Measurements from ENCODE around the gene SLC39A13. TPM values are rescaled to one million over a fixed set of nuclear protein-coding genes. Genes with fewer than 3 reads are reported as not detected.
A peak's percentile ranks its signal among the peaks of the same experiment; 100 is the strongest.

Gene SLC39A13
- total and polyA plus RNA-seq, 2 of the 13 experiments (the other 11 are each of a cell fraction or from before 2014, with no cell fraction given) = 15.3 to 30.5 TPM

DNA sequence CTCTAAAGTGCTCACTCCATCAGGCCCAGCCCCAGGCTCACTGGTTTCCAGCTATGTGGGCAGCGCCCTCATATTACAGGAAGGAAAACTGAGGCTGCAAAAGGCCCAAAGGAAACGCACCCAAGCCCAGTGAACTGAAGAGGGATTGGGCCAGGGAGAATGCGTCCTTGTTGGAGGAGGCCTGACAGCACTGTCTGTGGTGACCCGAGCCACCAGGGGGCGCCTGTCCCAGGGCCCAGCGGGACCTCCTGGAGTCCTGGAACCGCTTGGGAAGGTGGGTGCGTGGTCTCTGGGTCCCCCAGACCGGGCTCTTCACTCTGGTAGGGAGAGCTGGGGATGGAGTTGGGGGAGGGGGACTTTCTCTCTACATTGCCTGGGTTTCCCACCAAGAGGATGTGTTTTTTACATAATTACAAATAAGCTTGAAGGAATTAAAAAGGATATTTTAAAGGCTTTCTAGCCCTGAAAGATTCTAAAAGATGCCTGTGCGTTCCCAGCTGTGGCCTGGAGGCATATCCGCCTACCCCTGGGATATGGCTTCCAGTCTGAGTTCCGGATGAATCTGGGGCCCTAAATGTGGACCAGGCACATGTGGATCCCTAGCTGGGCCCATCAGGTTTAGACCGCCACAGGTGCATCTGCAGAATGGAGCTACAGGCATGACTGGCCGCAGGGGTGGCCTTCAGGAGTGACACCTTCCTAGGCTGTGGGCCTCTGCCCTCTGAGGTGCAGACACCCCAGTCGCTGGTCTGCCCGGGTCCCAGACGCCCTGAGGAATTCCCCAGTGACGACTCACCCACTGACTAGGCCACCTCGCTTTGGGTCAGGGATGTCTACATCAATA, 34.3 kb upstream of the SLC39A13 start (continued):
- TF ChIP-seq, protein P1, sequence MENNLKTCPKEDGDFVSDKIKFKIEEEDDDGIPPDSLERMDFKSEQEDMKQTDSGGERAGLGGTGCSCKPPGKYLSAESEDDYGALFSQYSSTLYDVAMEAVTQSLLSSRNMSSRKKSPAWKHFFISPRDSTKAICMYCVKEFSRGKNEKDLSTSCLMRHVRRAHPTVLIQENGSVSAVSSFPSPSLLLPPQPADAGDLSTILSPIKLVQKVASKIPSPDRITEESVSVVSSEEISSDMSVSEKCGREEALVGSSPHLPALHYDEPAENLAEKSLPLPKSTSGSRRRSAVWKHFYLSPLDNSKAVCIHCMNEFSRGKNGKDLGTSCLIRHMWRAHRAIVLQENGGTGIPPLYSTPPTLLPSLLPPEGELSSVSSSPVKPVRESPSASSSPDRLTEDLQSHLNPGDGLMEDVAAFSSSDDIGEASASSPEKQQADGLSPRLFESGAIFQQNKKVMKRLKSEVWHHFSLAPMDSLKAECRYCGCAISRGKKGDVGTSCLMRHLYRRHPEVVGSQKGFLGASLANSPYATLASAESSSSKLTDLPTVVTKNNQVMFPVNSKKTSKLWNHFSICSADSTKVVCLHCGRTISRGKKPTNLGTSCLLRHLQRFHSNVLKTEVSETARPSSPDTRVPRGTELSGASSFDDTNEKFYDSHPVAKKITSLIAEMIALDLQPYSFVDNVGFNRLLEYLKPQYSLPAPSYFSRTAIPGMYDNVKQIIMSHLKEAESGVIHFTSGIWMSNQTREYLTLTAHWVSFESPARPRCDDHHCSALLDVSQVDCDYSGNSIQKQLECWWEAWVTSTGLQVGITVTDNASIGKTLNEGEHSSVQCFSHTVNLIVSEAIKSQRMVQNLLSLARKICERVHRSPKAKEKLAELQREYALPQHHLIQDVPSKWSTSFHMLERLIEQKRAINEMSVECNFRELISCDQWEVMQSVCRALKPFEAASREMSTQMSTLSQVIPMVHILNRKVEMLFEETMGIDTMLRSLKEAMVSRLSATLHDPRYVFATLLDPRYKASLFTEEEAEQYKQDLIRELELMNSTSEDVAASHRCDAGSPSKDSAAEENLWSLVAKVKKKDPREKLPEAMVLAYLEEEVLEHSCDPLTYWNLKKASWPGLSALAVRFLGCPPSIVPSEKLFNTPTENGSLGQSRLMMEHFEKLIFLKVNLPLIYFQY (CRISPR knock-in tag; IDR thresholded peaks at IDR 0.05; ENCODE audit: borderline replicate concordance) = peak; percentile 75
- TF ChIP-seq FOXK1 (CRISPR knock-in tag; IDR thresholded peaks at IDR 0.05; ENCODE audit: borderline replicate concordance, low read depth) (no peak), ZNF263 (CRISPR knock-in tag; IDR thresholded peaks at IDR 0.05) (peak; percentile 93), ZNF782 (CRISPR knock-in tag; IDR thresholded peaks at IDR 0.05; ENCODE audit: borderline replicate concordance) (no peak), HNRNPH1 (optimal IDR thresholded peaks at IDR 0.05; ENCODE audit: low read depth, low read length) (no peak), ZNF687 (CRISPR knock-in tag; IDR thresholded peaks at IDR 0.05) (peak; percentile 52), YY1 (IDR thresholded peaks at IDR 0.05; ENCODE audit: insufficient read depth, insufficient replicate concordance, low read depth, low read length) (peak; percentile 69), HNRNPLL (IDR thresholded peaks at IDR 0.05; ENCODE audit: low read depth, low read length, poor library complexity, severe bottlenecking) (peak; percentile 36)
- TF ChIP-seq, protein P2, sequence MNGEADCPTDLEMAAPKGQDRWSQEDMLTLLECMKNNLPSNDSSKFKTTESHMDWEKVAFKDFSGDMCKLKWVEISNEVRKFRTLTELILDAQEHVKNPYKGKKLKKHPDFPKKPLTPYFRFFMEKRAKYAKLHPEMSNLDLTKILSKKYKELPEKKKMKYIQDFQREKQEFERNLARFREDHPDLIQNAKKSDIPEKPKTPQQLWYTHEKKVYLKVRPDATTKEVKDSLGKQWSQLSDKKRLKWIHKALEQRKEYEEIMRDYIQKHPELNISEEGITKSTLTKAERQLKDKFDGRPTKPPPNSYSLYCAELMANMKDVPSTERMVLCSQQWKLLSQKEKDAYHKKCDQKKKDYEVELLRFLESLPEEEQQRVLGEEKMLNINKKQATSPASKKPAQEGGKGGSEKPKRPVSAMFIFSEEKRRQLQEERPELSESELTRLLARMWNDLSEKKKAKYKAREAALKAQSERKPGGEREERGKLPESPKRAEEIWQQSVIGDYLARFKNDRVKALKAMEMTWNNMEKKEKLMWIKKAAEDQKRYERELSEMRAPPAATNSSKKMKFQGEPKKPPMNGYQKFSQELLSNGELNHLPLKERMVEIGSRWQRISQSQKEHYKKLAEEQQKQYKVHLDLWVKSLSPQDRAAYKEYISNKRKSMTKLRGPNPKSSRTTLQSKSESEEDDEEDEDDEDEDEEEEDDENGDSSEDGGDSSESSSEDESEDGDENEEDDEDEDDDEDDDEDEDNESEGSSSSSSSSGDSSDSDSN (CRISPR knock-in tag; IDR thresholded peaks at IDR 0.05) = peak; percentile 40; the same call in 1 of the 2 replicates
- TF ChIP-seq, protein P3, sequence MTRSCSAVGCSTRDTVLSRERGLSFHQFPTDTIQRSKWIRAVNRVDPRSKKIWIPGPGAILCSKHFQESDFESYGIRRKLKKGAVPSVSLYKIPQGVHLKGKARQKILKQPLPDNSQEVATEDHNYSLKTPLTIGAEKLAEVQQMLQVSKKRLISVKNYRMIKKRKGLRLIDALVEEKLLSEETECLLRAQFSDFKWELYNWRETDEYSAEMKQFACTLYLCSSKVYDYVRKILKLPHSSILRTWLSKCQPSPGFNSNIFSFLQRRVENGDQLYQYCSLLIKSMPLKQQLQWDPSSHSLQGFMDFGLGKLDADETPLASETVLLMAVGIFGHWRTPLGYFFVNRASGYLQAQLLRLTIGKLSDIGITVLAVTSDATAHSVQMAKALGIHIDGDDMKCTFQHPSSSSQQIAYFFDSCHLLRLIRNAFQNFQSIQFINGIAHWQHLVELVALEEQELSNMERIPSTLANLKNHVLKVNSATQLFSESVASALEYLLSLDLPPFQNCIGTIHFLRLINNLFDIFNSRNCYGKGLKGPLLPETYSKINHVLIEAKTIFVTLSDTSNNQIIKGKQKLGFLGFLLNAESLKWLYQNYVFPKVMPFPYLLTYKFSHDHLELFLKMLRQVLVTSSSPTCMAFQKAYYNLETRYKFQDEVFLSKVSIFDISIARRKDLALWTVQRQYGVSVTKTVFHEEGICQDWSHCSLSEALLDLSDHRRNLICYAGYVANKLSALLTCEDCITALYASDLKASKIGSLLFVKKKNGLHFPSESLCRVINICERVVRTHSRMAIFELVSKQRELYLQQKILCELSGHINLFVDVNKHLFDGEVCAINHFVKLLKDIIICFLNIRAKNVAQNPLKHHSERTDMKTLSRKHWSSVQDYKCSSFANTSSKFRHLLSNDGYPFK (CRISPR knock-in tag; IDR thresholded peaks at IDR 0.05; ENCODE audit: borderline replicate concordance) = peak; percentile 34; the same call in 1 of the 2 replicates
